Prostate gland (tissue), 2 donors: ENCODE measurements around the gene CD164L2. TPM values are rescaled to one million over a fixed set of nuclear protein-coding genes. Genes with fewer than 3 reads are reported as not detected.

Experiments
- DNase-seq: peaks from one replicate; pipeline ENCODE4 v3.0.0-alpha.2; 2019; ENCODE audit warnings: low spot score
- H3K27ac ChIP-seq, 2 donors: fragments of 200-600 bp; sonication (generic); 2 replicates each; pipeline ENCODE4 v1.5.1; 2017 to 2019
- H3K27me3 ChIP-seq: fragments of 200-600 bp; sonication (generic); replicated peaks from 2 replicates; pipeline ENCODE4 v1.5.1; 2019; ENCODE audit not compliant: insufficient read depth
- H3K36me3 ChIP-seq, 2 donors: fragments of 200-600 bp; sonication (generic); 1 replicate in 1 of 2; 2 replicates in 1 of 2; pipeline versions ENCODE4 v1.5.1 to v1.8.1; 2017 to 2019
- H3K4me1 ChIP-seq: fragments of 200-600 bp; sonication (generic); replicated peaks from 2 replicates; pipeline ENCODE4 v1.5.1; 2019
- H3K4me3 ChIP-seq, 2 donors: fragments of 200-600 bp; sonication (generic); 2 replicates each; pipeline ENCODE4 v1.5.1; 2017 to 2019
- H3K9me3 ChIP-seq: fragments of 200-600 bp; sonication (generic); 2 replicates; pipeline ENCODE4 v1.5.1; 2017
- CTCF ChIP-seq, 4 experiments: fragments of 200-600 bp in 2 of 4; fragments of 450-650 bp in 2 of 4; sonication (generic) in 2 of 4; IDR thresholded peaks; 1 replicate in 3 of 4; 2 replicates in 1 of 4; pipeline ENCODE4 v1.5.1; 2016 to 2019; ENCODE audit warnings: antibody characterized with exemption in 4 of 4, mild to moderate bottlenecking in 2 of 4, moderate library complexity in 2 of 4
- POLR2A ChIP-seq: fragments of 450-650 bp; IDR thresholded peaks from one replicate; pipeline ENCODE4 v1.6.1; 2016; ENCODE audit warnings: antibody characterized with exemption, mild to moderate bottlenecking
- POLR2AphosphoS5 ChIP-seq: sonication (generic); formaldehyde crosslinking; IDR thresholded peaks from one replicate; pipeline ENCODE4 v1.6.1; 2017; ENCODE audit warnings: antibody characterized with exemption
- WGBS: methylation state at CpG from one replicate; pipeline ENCODE4 v1.1.5; 2018; 5-methylcytosine and 5-hydroxymethylcytosine counted together
- intact Hi-C: fragments of 100-400 bp; cut with DNase I; formaldehyde crosslinking; loops from one replicate; pipeline ENCODE4 v1.14.2; 2022
- total RNA-seq, 2 donors: library from RNA; depleted of rRNA; stranded (reverse); fragments of >200 nt; gene quantifications; one replicate each; pipeline ENCODE4 v1.1.0, GENCODE V29; 2016

Gene CD164L2
- total RNA-seq, 2 donors from 2014 or later: 1.8 to 3.6 TPM

DNA sequence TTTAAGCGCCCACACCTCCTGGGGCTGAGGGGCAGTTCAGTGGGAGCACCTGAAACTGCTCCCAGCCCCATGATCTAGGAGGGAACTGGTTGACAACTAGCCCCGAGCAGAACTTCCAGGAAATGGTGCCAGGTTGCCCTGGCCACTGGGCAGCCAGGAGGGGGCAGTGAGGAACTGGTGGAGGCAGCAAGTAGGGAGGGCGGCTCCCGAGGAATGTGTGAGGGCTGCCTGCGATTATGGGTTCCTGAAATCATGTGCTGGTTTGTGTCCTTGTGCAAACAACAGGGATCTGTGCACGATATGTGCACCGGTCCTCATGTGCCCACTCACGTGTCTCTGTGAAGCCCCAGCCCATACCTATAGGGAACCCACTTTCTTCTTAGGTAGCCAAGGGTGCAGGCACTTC lies 19.2 kb upstream of the CD164L2 start:
- peaks cover 39% of the 10 kb centered on the region for H3K4me1 ChIP-seq
- intact Hi-C loops: loop anchor here (5.0 kb wide), 1 partner anchor 155 kb away; no protein-coding TSS in a partner anchor
- H3K27ac ChIP-seq: peak overlapping the region; percentile 70 to 77
- H3K9me3 ChIP-seq: no peaks in the 10 kb centered on the region
- peak; percentile 83 for DNase-seq
- no peak overlapping the region for H3K4me3 ChIP-seq
- 16% methylated on average over 8 of the region's 8 CpGs for WGBS
- no peaks in the 10 kb centered on the region for H3K36me3 ChIP-seq
- TF ChIP-seq POLR2AphosphoS5 (peak; percentile 78), POLR2A (no peak), CTCF (IDR thresholded peaks at IDR 0.05) (peak in 3 of 4 experiments; percentile 73 to 89 (median 82))
- no peaks in the 10 kb centered on the region for H3K27me3 ChIP-seq

DNA sequence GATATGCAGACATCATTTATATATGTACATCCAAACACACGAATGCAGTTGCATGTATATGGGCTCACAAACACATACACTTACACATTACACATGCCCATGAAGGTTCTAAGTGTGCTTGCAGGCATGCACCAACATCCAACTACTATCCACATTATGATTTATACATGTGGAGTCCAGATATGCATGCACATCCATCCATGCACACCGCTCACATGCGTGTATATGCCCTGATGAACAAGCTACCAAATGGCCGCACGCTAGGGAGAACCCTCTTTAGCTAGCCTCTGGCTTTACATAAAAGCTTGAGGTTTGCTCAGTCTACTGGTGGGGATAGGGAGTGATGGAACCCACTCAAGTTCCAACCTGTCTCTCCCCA lies 17.8 kb upstream of the CD164L2 start:
- 87% methylated on average over 5 of the region's 5 CpGs for WGBS
- Histone ChIP-seq H3K27me3 (no peaks in the 10 kb centered on the region), H3K36me3 (no peaks in the 10 kb centered on the region), H3K4me1 (peaks cover 33% of the 10 kb centered on the region), H3K4me3 (no peak overlapping the region), H3K9me3 (no peaks in the 10 kb centered on the region), H3K27ac (no peak overlapping the region)
- DNase-seq: no peak
- TF ChIP-seq CTCF (IDR thresholded peaks at IDR 0.05): no peak
- TF ChIP-seq POLR2AphosphoS5: no peak
- TF ChIP-seq POLR2A: no peak
- intact Hi-C loops: loop anchor here (2.0 to 5.0 kb wide), 2 partner anchors 156 to 204 kb away; partner anchors contain the start of gene AHDC1

- WGBS: 38% methylated on average over 13 of the region's 13 CpGs
- Histone ChIP-seq H3K4me1 (peaks cover 32% of the 10 kb centered on the region), H3K36me3 (no peaks in the 10 kb centered on the region), H3K27ac (no peak overlapping the region), H3K9me3 (no peaks in the 10 kb centered on the region), H3K4me3 (no peak overlapping the region), H3K27me3 (no peaks in the 10 kb centered on the region)
- no peak for DNase-seq
- intact Hi-C loops: loop anchor here (2.0 to 5.0 kb wide), 2 partner anchors 157 to 204 kb away; partner anchors contain the start of gene AHDC1
- TF ChIP-seq POLR2A: no peak
- no peak for TF ChIP-seq CTCF (IDR thresholded peaks at IDR 0.05)
- TF ChIP-seq POLR2AphosphoS5: no peak
These were observed 17.2 kb upstream of the CD164L2 start for GRCh38 chr1:27400082-27400962.

DNA sequence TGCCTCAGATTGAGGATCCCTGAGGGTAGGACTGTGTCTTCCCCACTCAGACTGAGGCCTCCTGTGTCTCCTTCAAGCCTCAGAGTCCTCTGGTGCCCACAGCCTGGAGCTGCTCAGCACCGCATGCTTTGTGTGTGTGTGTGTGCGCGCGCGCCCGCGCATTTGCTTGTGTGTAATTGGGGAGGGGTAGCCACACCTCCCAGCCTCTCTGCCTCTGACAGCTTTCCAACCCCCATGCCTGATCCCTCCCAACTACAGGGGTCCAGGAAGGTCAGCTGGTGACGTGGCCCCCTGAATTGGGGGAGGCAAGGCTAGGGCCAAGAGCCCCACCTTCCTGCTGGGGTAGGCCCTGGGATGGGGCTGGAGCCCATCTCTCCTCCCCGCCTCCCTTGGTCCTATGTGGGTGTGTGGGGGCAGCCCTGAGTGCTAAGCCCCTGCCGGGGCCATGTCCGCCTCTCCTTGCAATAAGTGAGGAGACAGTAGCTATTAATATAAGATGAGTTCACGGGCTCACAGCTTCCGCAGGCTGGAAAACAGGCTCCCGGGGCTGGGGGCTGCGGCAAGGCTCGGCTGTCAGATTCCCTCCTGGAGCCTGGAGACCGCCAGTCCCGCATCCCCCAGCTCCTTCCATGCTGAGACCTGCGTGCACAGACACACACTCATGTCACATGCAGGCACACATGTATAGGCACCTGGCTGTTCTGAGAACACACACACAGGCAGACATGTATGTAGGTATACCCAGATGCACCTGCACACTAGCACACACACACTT lies 16.3 kb upstream of the CD164L2 start:
- TF ChIP-seq POLR2A: no peak
- no peak for TF ChIP-seq CTCF (IDR thresholded peaks at IDR 0.05)
- no peak for TF ChIP-seq POLR2AphosphoS5
- H3K4me3 ChIP-seq: no peak overlapping the region
- intact Hi-C loops: loop anchor here (2.0 to 10.0 kb wide), 3 partner anchors 158 to 355 kb away; partner anchors contain the start of gene AHDC1
- no peaks in the 10 kb centered on the region for H3K36me3 ChIP-seq
- no peak overlapping the region for H3K27ac ChIP-seq
- DNase-seq: no peak
- no peaks in the 10 kb centered on the region for H3K27me3 ChIP-seq
- no peaks in the 10 kb centered on the region for H3K9me3 ChIP-seq
- WGBS: 48% methylated on average over 19 of the region's 19 CpGs
- H3K4me1 ChIP-seq: peaks cover 26% of the 10 kb centered on the region
